Ishikawa (cell line): ENCODE results near the gene MAP7D1.

Experiments used
- CEBPB ChIP-seq: IDR thresholded peaks from 2 replicates; pipeline ENCODE4 v1.6.1; 2012
- CREB1 ChIP-seq: IDR thresholded peaks from 2 replicates; pipeline ENCODE4 v1.6.1; 2012; ENCODE audit warnings: low read depth
- EGR1 ChIP-seq: IDR thresholded peaks from 2 replicates; pipeline ENCODE4 v1.6.1; 2012
- EP300 ChIP-seq: IDR thresholded peaks from 2 replicates; pipeline ENCODE4 v1.6.1; 2012; ENCODE audit warnings: borderline replicate concordance
- FOXM1 ChIP-seq: IDR thresholded peaks from 2 replicates; pipeline ENCODE4 v1.6.1; 2012; ENCODE audit warnings: low read depth, borderline replicate concordance
- NFIC ChIP-seq: IDR thresholded peaks from 2 replicates; pipeline ENCODE4 v1.6.1; 2012
- RAD21 ChIP-seq: IDR thresholded peaks from 2 replicates; pipeline ENCODE4 v1.6.1; 2012; ENCODE audit warnings: low read depth
- TAF1 ChIP-seq: IDR thresholded peaks from 2 replicates; pipeline ENCODE4 v1.6.1; 2012; ENCODE audit warnings: low read depth, mild to moderate bottlenecking
- TCF12 ChIP-seq: IDR thresholded peaks from 2 replicates; pipeline ENCODE4 v1.6.1; 2012; ENCODE audit warnings: low read depth
- TEAD4 ChIP-seq: IDR thresholded peaks from 2 replicates; pipeline ENCODE4 v1.6.1; 2012
- YY1 ChIP-seq: IDR thresholded peaks from 2 replicates; pipeline ENCODE4 v1.6.1; 2012; ENCODE audit warnings: low read depth
- ZBTB7A ChIP-seq: IDR thresholded peaks from 2 replicates; pipeline ENCODE4 v1.6.1; 2012; ENCODE audit warnings: low read depth
- TF ChIP-seq, protein P1 (sequence below): IDR thresholded peaks from 2 replicates; pipeline ENCODE4 v1.6.1; 2012
- TF ChIP-seq, protein P2 (sequence below): IDR thresholded peaks from 2 replicates; pipeline ENCODE4 v1.6.1; 2012; ENCODE audit warnings: low read depth, mild to moderate bottlenecking
- TF ChIP-seq, protein P3 (sequence below): IDR thresholded peaks from 2 replicates; pipeline ENCODE4 v1.6.1; 2012

The MAP7D1 gene

DNA sequence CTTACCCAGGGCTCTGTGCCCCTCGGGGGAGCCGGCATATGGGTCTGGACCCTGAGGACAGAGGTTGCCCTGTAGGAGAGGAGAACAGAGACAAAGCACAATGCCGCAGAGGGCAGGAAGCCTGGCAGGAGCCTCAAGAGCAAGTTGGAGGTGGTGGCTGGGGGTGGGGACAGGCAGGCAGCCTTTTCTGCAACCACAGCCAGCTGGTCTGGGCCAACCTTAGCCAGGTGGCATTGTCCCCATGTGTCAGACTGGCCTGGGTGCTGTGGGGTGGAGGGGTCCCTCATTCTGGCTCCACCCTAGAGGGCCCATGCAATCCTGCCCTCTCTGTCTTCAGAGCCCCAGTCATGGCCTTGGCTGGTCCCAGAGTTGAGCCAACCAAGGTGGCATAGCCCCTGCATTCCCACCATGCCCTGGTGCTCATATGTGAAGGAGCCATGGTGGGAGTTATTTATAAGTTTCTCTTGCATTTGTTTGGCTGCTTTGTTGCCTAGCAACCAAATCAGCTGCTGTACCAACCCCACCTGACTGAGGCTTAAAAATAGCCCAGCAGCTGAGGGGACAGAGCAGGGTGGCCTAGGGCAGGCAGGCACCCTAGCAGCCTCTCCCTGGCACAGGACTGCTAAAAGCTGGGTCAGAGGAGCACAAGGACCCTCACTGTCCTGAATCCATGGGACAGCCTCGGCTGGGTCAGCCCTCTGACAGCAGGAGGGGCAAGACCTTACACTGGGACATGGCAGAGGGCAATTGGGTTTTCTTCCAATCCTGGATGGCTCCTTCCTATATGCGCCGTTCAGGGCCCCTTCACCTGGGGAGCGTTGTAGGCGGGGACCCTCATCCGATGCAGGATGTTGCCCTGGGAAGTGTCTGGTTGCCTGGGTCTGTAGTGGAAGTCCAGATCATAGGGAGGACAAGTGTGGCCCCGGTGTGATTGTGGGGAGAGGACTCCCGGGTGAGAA lies 19.5 kb downstream of the MAP7D1 start:
- TF ChIP-seq, protein P1, sequence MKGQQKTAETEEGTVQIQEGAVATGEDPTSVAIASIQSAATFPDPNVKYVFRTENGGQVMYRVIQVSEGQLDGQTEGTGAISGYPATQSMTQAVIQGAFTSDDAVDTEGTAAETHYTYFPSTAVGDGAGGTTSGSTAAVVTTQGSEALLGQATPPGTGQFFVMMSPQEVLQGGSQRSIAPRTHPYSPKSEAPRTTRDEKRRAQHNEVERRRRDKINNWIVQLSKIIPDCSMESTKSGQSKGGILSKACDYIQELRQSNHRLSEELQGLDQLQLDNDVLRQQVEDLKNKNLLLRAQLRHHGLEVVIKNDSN: no peak
- TF ChIP-seq TEAD4 (no peak), CEBPB (no peak), YY1 (no peak), CREB1 (no peak)

DNA sequence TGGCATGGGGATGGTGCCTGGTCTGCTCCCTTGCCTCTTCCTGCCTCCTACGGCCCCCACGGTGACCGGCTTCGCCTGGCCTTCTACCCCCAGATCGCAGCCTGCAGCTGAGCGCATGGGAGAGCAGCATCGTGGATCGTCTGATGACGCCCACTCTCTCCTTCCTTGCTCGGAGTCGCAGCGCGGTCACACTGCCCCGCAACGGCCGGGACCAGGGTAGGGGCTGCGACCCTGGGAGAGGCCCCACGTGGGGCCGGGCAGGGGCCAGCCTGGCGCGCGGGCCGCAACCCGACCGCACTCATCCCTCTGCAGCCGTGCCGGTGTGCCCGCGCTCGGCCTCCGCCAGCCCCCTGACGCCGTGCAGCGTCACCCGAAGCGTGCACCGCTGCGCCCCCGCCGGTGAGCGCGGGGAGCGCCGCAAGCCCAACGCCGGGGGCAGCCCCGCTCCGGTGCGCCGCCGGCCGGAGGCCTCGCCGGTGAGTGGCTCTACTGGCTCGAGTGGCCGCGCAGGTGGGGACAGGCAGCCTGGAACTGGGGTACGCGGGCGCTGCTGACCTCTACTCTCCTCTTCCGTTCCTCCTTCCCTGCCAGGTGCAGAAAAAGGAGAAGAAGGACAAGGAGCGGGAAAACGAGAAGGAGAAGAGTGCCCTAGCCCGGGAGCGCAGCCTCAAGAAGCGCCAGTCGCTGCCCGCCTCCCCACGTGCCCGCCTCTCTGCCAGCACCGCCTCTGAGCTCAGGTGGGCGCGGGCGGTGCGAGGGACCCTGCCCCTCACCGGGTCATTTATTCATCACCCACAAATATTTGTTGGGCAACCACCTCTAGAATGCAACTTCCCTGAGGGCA lies 20.4 kb downstream of the MAP7D1 start:
- TF ChIP-seq YY1: no peak

DNA sequence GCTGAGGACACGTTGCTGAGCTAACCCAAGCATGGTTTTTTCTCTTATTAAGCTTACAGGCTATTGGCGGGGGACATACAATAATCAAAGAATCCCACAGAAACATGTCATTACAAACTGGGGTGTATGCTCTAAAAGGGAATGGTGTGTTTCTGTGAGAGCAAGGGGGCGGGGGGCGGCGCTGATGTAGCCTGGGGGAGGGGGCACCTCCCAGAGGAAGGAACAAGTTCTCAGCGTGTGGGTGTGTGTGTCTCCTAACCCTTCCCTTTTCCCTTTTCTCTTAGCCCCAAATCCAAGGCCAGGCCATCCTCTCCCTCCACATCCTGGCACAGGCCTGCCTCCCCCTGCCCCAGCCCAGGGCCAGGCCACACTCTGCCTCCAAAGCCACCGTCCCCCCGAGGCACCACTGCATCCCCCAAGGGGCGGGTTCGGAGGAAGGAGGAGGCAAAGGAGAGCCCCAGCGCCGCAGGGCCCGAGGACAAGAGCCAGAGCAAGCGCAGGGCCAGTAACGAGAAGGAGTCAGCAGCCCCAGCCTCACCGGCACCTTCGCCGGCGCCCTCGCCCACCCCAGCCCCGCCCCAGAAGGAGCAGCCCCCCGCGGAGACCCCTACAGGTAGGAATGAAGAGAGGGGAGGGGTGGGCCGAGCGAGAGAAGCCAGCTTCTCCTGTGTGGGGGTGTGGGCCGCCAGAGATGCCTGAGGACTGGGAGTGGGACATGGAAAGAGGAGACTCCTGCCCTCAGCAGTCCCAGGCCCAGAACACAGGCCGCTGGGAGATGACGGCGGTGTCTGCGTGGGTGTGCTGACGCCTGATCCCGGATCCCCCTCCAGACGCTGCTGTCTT lies 21.9 kb downstream of the MAP7D1 start:
- TF ChIP-seq, protein P2, sequence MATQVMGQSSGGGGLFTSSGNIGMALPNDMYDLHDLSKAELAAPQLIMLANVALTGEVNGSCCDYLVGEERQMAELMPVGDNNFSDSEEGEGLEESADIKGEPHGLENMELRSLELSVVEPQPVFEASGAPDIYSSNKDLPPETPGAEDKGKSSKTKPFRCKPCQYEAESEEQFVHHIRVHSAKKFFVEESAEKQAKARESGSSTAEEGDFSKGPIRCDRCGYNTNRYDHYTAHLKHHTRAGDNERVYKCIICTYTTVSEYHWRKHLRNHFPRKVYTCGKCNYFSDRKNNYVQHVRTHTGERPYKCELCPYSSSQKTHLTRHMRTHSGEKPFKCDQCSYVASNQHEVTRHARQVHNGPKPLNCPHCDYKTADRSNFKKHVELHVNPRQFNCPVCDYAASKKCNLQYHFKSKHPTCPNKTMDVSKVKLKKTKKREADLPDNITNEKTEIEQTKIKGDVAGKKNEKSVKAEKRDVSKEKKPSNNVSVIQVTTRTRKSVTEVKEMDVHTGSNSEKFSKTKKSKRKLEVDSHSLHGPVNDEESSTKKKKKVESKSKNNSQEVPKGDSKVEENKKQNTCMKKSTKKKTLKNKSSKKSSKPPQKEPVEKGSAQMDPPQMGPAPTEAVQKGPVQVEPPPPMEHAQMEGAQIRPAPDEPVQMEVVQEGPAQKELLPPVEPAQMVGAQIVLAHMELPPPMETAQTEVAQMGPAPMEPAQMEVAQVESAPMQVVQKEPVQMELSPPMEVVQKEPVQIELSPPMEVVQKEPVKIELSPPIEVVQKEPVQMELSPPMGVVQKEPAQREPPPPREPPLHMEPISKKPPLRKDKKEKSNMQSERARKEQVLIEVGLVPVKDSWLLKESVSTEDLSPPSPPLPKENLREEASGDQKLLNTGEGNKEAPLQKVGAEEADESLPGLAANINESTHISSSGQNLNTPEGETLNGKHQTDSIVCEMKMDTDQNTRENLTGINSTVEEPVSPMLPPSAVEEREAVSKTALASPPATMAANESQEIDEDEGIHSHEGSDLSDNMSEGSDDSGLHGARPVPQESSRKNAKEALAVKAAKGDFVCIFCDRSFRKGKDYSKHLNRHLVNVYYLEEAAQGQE: no peak
- TF ChIP-seq EP300: no peak
- TF ChIP-seq CREB1: no peak
- TF ChIP-seq ZBTB7A: no peak

DNA sequence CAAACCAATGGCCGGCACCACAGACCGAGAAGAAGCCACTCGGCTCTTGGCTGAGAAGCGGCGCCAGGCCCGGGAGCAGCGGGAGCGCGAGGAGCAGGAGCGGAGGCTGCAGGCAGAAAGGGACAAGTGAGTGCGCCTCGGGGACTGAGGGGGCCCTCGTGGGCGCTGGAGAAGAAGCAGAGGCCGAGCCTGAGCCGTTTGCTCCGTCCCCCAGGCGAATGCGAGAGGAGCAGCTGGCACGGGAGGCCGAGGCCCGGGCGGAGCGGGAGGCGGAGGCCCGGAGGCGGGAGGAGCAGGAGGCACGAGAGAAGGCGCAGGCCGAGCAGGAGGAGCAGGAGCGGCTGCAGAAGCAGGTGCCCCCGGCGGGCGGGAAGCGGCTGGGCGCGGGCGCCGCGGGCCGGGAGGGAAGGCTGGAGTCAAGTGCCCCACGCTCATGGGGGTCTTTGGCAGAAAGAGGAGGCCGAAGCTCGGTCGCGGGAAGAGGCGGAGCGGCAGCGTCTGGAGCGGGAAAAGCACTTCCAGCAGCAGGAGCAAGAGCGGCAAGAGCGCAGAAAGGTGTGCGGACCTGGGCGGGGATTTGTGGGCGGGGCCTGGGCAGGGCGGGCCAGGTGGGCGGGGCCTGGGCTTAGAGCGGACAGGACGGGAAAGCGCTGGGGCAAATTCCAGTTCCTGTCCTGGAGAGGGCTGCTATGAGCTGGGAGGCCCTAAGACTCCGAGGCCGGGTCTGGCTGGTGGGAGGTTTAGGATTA lies 22.7 kb downstream of the MAP7D1 start:
- TF ChIP-seq TEAD4: no peak
- no peak for TF ChIP-seq NFIC
- TF ChIP-seq TAF1: no peak
- no peak for TF ChIP-seq CEBPB
- no peak for TF ChIP-seq EGR1

DNA sequence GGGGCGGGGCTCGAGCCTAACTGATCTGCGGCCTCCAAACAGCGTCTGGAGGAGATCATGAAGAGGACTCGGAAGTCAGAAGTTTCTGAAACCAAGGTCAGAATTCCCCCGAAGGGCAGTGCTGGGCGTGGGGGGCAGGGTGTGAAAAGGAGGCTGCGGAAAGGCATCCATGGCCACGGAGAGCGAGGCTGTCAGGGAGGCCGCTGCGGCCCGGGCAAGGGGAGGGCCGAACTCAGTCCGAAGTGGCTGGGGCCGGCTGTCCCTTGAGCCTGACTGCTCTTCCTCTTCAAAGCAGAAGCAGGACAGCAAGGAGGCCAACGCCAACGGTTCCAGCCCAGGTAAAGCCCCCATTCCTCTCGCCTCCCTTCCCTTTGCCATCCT lies 23.2 kb downstream of the MAP7D1 start:
- TF ChIP-seq TAF1: no peak
- TF ChIP-seq NFIC: no peak
- TF ChIP-seq, protein P1: no peak

DNA sequence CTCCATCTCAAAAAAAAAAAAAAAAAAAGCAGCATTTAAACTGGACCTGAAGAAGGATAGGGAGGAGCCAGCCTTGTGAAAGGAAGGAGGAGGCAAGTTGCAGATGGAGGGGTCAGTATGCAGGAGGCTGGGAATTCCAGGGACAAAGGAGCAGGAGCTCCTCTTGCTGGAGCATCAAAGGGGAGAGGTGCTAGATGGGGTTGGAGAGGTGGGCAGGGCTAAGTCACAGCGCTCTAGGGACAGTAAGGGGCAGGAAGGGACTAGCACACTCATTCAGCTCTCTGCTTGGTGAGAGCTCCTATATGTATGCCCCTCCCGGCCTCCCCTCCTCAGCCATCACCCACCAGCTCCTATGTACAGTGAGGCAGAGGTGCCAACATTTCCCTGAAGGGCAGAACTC lies 26.8 kb downstream of the MAP7D1 start:
- TF ChIP-seq RAD21: no peak
- no peak for TF ChIP-seq CEBPB
- TF ChIP-seq, protein P1: no peak
- TF ChIP-seq NFIC: no peak
- TF ChIP-seq EGR1: no peak
- no peak for TF ChIP-seq TEAD4
- no peak for TF ChIP-seq FOXM1
- no peak for TF ChIP-seq CREB1

DNA sequence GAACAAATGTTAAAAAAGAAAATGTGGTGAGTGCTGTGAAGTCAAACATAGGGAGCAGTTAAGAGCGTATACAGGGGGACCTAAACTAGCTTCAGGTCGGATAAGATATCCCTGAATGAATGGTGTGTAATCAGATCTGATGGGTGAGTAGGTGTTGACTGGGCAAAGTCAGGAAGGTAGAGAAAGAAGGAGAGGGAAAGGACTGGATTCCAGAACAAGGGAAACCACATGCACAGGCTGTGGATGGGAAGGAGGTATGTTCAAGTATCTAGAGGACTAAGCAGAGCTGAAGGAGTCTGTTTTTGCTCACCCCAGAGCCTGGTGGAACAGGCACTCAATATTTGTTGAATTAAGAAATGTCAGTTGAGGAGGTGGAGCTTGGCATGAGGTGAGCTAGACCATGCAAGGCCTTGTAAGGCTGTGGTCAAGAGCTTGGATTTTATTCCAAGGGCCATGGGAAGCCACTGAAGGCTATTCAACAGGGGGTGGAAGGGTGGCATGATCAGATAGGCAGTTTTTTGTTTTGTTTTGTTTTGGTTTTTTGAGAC lies 27.4 kb downstream of the MAP7D1 start:
- TF ChIP-seq TCF12 (no peak), EGR1 (no peak), CREB1 (no peak), ZBTB7A (no peak), EP300 (no peak), TAF1 (no peak), YY1 (no peak), FOXM1 (no peak), TEAD4 (no peak), CEBPB (no peak), NFIC (no peak), RAD21 (no peak)
- TF ChIP-seq, protein P2: no peak
- TF ChIP-seq, protein P1: no peak
- TF ChIP-seq, protein P3, sequence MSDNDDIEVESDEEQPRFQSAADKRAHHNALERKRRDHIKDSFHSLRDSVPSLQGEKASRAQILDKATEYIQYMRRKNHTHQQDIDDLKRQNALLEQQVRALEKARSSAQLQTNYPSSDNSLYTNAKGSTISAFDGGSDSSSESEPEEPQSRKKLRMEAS: no peak
